Hepatocyte (in vitro differentiated cells): ENCODE measurements around the gene ATP8B3.

Experiments
- EZH2phosphoT487 ChIP-seq: fragments of 200-600 bp; sonication (generic); IDR thresholded peaks from one replicate; pipeline ENCODE4 v1.6.1; 2018; ENCODE audit warnings: antibody characterized with exemption, mild to moderate bottlenecking, low read depth, moderate library complexity; ENCODE audit not compliant: unreplicated experiment, severe bottlenecking
- TF ChIP-seq, protein P1 (sequence below): fragments of 200-600 bp; sonication (generic); IDR thresholded peaks from 2 replicates; pipeline ENCODE4 v1.5.1; 2016; ENCODE audit warnings: antibody characterized with exemption, mild to moderate bottlenecking; ENCODE audit not compliant: poor library complexity

DNA sequence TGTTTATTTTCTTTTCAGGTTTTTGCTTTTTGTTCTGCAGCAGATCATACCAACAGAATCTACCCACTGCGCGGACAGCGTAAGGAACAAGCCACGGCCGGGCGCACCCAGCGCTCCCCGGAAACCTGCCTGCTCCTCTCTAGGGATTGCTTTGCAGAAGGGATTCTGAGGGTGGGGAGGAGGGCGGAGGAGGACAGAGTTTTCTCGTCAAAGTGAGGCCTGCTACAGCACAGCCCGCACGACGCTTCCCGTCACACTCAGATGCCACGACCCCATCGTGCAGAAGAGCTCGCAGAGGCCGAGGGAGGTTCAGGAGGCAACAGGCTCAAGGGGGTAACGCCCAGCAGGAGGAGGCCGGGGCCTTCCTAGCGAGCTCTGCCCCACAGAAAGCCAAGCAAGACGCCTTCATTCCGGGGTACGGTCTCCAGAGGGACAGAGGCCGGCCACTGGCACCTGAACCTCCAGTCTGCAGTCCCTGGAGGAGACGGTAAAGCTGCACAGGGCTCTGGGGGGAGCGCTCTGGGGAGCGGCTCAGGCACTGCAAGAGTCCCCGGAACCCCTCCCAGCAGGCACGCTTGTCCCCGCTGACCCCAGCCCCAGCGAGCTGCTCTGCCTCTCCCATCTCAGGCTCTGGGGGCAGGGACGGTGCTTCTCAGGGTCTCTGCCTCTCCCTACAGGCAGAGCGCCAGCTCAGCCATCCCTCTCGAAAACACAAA lies 29.3 kb upstream of the ATP8B3 start:
- TF ChIP-seq, protein P1, sequence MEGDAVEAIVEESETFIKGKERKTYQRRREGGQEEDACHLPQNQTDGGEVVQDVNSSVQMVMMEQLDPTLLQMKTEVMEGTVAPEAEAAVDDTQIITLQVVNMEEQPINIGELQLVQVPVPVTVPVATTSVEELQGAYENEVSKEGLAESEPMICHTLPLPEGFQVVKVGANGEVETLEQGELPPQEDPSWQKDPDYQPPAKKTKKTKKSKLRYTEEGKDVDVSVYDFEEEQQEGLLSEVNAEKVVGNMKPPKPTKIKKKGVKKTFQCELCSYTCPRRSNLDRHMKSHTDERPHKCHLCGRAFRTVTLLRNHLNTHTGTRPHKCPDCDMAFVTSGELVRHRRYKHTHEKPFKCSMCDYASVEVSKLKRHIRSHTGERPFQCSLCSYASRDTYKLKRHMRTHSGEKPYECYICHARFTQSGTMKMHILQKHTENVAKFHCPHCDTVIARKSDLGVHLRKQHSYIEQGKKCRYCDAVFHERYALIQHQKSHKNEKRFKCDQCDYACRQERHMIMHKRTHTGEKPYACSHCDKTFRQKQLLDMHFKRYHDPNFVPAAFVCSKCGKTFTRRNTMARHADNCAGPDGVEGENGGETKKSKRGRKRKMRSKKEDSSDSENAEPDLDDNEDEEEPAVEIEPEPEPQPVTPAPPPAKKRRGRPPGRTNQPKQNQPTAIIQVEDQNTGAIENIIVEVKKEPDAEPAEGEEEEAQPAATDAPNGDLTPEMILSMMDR, result no peak
- TF ChIP-seq EZH2phosphoT487, result no peak
